Subcutaneous adipose tissue (tissue), 4 donors: Measurements from ENCODE around the gene TENT5A. TPM values are rescaled to one million over a fixed set of nuclear protein-coding genes. Genes with fewer than 3 reads are reported as not detected.

ENCODE experiments used
- total RNA-seq, 4 donors: library from RNA; depleted of rRNA; stranded (reverse); fragments of >200 nt; gene quantifications; one replicate each; pipeline ENCODE4 v1.1.0, GENCODE V29; 2016
- TF ChIP-seq, protein P1 (sequence below): fragments of 450-650 bp; IDR thresholded peaks from one replicate; pipeline ENCODE4 v1.5.1; 2016; ENCODE audit warnings: low read depth, mild to moderate bottlenecking, control low read depth, antibody characterized with exemption, moderate library complexity

The TENT5A gene
- total RNA-seq, 4 donors from 2014 or later = 11.9 to 32.1 (median 23.2) TPM

DNA sequence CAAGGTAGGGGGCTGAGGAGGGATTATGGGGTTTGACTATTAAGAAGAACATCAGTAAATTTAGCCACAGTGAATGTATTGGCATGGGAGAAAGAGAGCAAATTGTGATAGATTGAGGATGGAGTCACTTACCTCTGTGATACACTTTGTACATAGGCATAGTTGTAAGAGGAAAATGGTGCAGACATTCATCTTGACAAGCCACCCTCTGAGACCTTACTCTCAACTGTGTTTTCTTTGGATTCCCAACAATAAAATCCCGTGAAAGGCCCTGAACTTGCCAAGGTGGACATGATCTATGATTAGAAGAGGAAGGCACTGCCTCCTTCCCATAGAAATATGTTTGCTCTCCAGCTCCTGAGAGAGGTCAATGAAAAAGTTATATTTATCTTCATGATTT lies 18.6 kb upstream of the TENT5A start:
- TF ChIP-seq, protein P1, sequence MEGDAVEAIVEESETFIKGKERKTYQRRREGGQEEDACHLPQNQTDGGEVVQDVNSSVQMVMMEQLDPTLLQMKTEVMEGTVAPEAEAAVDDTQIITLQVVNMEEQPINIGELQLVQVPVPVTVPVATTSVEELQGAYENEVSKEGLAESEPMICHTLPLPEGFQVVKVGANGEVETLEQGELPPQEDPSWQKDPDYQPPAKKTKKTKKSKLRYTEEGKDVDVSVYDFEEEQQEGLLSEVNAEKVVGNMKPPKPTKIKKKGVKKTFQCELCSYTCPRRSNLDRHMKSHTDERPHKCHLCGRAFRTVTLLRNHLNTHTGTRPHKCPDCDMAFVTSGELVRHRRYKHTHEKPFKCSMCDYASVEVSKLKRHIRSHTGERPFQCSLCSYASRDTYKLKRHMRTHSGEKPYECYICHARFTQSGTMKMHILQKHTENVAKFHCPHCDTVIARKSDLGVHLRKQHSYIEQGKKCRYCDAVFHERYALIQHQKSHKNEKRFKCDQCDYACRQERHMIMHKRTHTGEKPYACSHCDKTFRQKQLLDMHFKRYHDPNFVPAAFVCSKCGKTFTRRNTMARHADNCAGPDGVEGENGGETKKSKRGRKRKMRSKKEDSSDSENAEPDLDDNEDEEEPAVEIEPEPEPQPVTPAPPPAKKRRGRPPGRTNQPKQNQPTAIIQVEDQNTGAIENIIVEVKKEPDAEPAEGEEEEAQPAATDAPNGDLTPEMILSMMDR = no peak

DNA sequence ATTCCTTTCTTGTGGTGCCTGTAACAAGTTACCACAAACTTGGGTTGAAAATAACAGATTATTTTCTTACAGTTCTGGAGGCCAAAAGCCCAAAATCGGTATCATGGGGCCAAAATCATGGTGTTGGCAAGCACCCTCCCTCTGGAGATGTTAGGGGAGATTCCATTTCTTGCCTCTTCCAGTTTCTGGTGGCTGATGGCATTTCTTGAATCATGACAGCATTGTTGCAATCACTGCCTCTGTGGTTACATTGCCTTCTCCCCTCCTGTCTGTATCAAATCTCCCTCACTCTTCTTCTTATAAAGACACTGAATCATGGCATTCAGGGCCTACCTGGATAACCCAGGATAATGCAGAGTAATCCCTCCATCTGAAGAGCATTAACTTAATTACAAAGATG lies 17.9 kb upstream of the TENT5A start:
- TF ChIP-seq, protein P1 = no peak

GRCh38 chr6:81769824-81770223 lies 17.3 kb upstream of the TENT5A start:
- TF ChIP-seq, protein P1 = no peak

DNA sequence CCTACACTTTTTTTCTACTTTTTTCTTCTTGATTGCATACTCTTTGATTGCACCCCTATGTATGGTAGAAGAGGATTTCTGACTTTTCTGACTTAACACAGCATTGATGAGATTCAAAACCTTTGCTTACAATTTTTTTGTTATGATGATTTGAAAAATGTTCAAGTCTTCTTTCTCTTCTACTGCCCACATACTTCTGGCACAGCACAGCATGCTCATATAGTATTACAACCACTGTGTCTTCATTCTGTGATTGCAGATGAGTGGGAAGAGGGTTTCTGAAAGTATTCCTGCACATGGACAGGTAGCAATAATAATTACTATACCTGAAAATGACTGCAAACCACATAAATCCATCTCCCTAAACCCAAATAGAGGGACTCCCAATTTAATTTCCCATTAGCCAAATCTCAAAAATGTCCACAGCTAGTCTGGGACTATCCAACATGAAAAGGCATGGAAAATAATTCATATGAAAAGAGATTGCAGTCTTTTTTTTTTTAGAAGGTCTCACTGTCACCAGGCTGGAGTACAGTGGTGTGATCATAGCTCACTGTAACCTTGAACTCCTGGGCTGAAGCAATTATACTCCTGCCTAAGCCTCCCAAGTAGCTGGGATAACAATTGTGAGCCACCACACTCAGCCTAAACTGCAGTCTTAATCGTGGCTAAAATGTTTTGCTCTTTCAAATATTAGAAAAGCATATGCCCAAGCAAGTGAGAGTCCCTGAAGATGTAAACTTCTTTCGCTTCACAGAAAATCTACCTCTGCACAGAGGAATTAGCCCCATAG lies 15.9 kb upstream of the TENT5A start:
- TF ChIP-seq, protein P1 = no peak

DNA sequence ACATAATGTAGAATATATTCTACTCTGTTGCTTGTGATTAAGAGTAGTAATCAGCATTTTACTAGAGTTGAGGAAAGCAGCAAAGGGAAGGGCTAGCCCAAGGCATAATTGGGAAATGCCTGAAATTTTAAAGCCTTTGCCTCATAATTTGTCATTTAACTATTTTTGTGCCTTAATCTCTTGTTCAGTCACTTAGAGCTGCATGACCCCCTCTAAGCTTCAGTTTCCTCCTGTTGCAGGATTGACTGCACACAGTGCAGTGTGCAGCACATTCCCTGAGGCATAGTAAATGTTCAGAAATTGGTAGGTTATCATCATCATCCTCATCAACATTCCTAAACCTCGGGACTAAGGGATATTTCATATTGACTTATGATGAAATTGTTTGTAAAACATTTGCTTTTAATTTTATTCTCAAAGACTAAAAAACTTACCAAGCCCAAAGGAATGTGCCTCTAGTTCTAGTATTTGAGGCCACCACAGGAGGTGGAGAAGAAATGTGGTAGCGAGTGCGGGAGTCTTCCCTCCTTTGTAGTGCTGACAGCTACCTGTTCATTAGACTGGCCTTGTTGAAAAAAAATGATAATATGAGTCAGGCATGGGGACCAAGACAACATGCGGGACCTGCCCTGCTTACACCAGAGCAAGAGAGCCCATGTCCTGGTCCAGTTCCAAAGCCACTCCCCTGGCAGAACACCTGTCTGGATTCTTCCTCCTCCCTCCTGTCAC lies 14.8 kb upstream of the TENT5A start:
- TF ChIP-seq, protein P1 = no peak

GRCh38 chr6:81766482-81767069 lies 14.1 kb upstream of the TENT5A start:
- TF ChIP-seq, protein P1 = no peak

- TF ChIP-seq, protein P1 = no peak
These were observed 12.1 kb upstream of the TENT5A start for GRCh38 chr6:81764531-81764930.
